Upper lobe of left lung (tissue), 6 donors: Measurements from ENCODE around the gene SDK1. TPM values are rescaled to one million over a fixed set of nuclear protein-coding genes. Genes with fewer than 3 reads are reported as not detected.

Experiments
- ATAC-seq, 2 donors: fragments of 200-7000 bp; cut with Tn5 transposase; one replicate each; pipeline ENCODE4 v1.9.1; 2022; ENCODE audit warnings: mild to moderate bottlenecking in 2 of 2, moderate library complexity in 2 of 2; ENCODE audit not compliant: low FRiP score in 2 of 2
- DNase-seq, 2 donors: peaks; one replicate each; pipeline ENCODE4 v3.0.0-alpha.2; 2019 to 2020
- H3K27ac ChIP-seq, 4 donors: fragments of 200-600 bp; sonication (generic); one replicate each; pipeline ENCODE4 v1.5.1; 2016 to 2019
- H3K27me3 ChIP-seq, 4 donors: fragments of 200-600 bp; sonication (generic); one replicate each; pipeline ENCODE4 v1.5.1; 2017 to 2019
- H3K36me3 ChIP-seq, 4 donors: fragments of 200-600 bp; sonication (generic); one replicate each; pipeline ENCODE4 v1.5.1; 2016 to 2019
- H3K4me1 ChIP-seq, 4 donors: fragments of 200-600 bp; sonication (generic); one replicate each; pipeline ENCODE4 v1.5.1; 2018 to 2019
- H3K4me3 ChIP-seq, 4 donors: fragments of 200-600 bp; sonication (generic); one replicate each; pipeline ENCODE4 v1.5.1; 2017 to 2019; ENCODE audit warnings: mild to moderate bottlenecking in 2 of 4, moderate library complexity in 1 of 4
- H3K9me3 ChIP-seq, 4 donors: fragments of 200-600 bp; sonication (generic); one replicate each; pipeline ENCODE4 v1.5.1; 2018 to 2019
- EP300 ChIP-seq, 4 donors: sonication (generic); formaldehyde crosslinking; IDR thresholded peaks; one replicate each; pipeline ENCODE4 v1.5.1; 2017; ENCODE audit warnings: antibody characterized with exemption in 4 of 4, control low read depth in 2 of 4
- POLR2A ChIP-seq, 4 donors: fragments of 450-650 bp; IDR thresholded peaks; one replicate each; pipeline ENCODE4 v1.5.1; 2016 to 2017; ENCODE audit warnings: antibody characterized with exemption in 4 of 4, mild to moderate bottlenecking in 2 of 4
- POLR2AphosphoS5 ChIP-seq, 2 donors: sonication (generic); formaldehyde crosslinking; IDR thresholded peaks; one replicate each; pipeline ENCODE4 v1.5.1; 2017; ENCODE audit warnings: antibody characterized with exemption in 2 of 2
- WGBS, 2 donors: methylation state at CpG; one replicate each; pipeline ENCODE4 v1.1.5; 2017 to 2018; 5-methylcytosine and 5-hydroxymethylcytosine counted together
- total RNA-seq, 6 donors: library from RNA; depleted of rRNA in 4 of 6; stranded (reverse); fragments of >200 nt in 4 of 6; gene quantifications; one replicate each; pipeline versions ENCODE4 v1.1.0 to v1.2.1, GENCODE V29; 2016 to 2021
- TF ChIP-seq, protein P1 (sequence below), 6 experiments: fragments of 450-650 bp in 4 of 6; fragments of 200-600 bp in 2 of 6; sonication (generic) in 2 of 6; IDR thresholded peaks; one replicate each; pipeline ENCODE4 v1.5.1; 2016 to 2019; ENCODE audit warnings: antibody characterized with exemption in 6 of 6
- donor health status: DM: no; HTN: no; CAD: no; lungs with moderate emphysema.
- donor health status: DM: no; HTN: yes; CAD: no; lungs with severe emphysema.

SDK1 gene
- total RNA-seq, 6 donors from 2014 or later, result 9.3 to 90.1 (median 11.8) TPM

DNA sequence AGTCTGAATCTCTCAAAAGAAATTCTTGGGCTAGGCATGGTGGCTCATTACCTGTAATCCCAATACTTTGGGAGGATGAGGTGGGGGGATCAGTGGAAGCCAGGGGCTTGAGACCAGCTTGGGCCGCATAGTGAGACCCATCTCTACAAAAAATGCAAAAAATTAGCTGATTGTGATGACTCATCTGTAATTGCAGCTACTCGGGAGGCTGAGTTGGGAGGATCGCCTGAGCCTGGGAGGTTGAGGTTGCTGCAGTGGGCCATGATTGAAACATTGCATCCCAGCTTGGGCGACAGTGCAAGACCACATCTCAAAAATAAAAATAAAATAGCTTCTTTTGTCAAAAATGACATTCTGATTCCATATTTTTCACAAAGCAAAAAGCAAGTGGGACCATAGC is 736.3 kb downstream of the SDK1 start:
- ATAC-seq (no peak), DNase-seq (no peak)
- no peaks in the 10 kb centered on the region for H3K9me3 ChIP-seq
- H3K27me3 ChIP-seq, result no peaks in the 10 kb centered on the region
- 92 to 97% methylated on average over 4 of the region's 4 CpGs for WGBS, 2 donors
- H3K27ac ChIP-seq, result no peak overlapping the region
- TF ChIP-seq POLR2A (IDR thresholded peaks at IDR 0.05), result no peak
- TF ChIP-seq POLR2AphosphoS5 (IDR thresholded peaks at IDR 0.05), result no peak
- TF ChIP-seq, protein P1, sequence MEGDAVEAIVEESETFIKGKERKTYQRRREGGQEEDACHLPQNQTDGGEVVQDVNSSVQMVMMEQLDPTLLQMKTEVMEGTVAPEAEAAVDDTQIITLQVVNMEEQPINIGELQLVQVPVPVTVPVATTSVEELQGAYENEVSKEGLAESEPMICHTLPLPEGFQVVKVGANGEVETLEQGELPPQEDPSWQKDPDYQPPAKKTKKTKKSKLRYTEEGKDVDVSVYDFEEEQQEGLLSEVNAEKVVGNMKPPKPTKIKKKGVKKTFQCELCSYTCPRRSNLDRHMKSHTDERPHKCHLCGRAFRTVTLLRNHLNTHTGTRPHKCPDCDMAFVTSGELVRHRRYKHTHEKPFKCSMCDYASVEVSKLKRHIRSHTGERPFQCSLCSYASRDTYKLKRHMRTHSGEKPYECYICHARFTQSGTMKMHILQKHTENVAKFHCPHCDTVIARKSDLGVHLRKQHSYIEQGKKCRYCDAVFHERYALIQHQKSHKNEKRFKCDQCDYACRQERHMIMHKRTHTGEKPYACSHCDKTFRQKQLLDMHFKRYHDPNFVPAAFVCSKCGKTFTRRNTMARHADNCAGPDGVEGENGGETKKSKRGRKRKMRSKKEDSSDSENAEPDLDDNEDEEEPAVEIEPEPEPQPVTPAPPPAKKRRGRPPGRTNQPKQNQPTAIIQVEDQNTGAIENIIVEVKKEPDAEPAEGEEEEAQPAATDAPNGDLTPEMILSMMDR (IDR thresholded peaks at IDR 0.05), result no peak
- no peak for TF ChIP-seq EP300 (IDR thresholded peaks at IDR 0.05)
- H3K36me3 ChIP-seq, result no peaks in the 10 kb centered on the region
- H3K4me1 ChIP-seq, result no peaks in the 10 kb centered on the region
- H3K4me3 ChIP-seq, result no peak overlapping the region

DNA sequence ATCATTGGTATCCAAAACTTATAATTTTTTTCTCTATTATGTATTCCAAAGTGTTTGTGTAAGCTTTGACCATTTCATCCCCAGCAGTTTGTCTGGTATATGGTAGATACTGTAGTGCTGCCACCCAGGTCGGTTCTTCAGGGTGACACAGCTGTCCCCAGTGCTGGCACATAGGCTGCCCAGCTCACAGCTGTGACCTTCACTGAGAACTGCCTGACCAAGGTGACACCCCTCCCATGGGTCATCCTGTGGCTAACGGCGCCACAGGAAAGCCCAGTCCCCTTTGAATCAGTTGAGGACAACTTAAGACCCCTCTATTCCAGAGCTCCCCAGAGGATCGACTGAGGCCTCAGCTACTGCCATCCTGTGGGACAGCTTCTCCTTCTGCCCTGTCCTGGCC is 736.8 kb downstream of the SDK1 start:
- Histone ChIP-seq H3K4me1 (no peaks in the 10 kb centered on the region), H3K27me3 (no peaks in the 10 kb centered on the region), H3K4me3 (no peak overlapping the region), H3K9me3 (no peaks in the 10 kb centered on the region), H3K27ac (no peak overlapping the region), H3K36me3 (no peaks in the 10 kb centered on the region)
- ATAC-seq (no peak), DNase-seq (no peak)
- WGBS, 2 donors, result 81 to 84% methylated on average over 4 of the region's 4 CpGs
- TF ChIP-seq EP300 (IDR thresholded peaks at IDR 0.05), result no peak
- TF ChIP-seq, protein P1 (IDR thresholded peaks at IDR 0.05), result no peak
- no peak for TF ChIP-seq POLR2AphosphoS5 (IDR thresholded peaks at IDR 0.05)
- no peak for TF ChIP-seq POLR2A (IDR thresholded peaks at IDR 0.05)

DNA sequence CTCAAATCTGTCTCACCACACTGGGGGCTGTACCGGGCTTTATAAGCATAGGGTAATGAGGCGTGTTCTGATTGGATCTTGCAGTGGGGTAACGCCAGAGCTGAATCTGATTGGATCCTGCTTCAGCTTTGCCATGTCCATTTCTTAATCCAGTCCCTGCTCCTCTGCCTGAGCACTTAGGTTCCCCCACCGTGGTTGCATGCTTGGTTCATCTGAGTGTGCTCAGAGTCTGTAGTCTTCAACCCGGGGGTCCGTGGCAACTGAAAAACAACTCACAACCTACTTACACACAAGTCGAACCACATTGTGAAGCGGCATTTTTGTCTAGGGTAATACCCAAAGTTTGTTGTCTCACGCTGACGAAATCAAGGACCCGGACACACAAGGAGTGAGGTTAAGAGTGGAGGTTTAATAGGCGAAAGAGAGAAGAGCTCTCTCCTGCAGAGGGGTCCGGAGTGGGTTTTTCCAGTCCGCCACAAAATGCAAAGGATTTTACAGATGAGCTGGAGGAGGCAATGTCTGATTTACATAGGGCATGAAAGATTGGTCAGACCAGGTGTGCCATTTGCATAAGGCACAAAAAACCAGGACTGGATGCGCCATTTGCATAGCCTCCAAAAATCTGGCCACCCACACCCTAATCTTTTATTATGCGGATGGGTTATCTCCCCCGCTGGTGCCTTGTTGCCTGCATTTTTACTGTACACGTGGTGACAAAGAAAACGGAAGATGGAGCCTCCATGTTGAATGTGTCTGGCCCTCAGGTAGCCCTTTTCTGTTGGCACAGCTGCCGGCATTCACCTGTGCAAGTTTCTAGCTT is 739.3 kb downstream of the SDK1 start:
- DNase-seq (no peak), ATAC-seq (no peak)
- H3K9me3 ChIP-seq, result no peaks in the 10 kb centered on the region
- H3K27me3 ChIP-seq, result no peaks in the 10 kb centered on the region
- no peaks in the 10 kb centered on the region for H3K4me1 ChIP-seq
- no peaks in the 10 kb centered on the region for H3K36me3 ChIP-seq
- WGBS, 2 donors, result 89% methylated on average over 20 of the region's 20 CpGs
- H3K27ac ChIP-seq, result no peak overlapping the region
- no peak overlapping the region for H3K4me3 ChIP-seq
- TF ChIP-seq POLR2A (IDR thresholded peaks at IDR 0.05) (no peak), POLR2AphosphoS5 (IDR thresholded peaks at IDR 0.05) (no peak), EP300 (IDR thresholded peaks at IDR 0.05) (no peak)
- TF ChIP-seq, protein P1 (IDR thresholded peaks at IDR 0.05), result no peak

DNA sequence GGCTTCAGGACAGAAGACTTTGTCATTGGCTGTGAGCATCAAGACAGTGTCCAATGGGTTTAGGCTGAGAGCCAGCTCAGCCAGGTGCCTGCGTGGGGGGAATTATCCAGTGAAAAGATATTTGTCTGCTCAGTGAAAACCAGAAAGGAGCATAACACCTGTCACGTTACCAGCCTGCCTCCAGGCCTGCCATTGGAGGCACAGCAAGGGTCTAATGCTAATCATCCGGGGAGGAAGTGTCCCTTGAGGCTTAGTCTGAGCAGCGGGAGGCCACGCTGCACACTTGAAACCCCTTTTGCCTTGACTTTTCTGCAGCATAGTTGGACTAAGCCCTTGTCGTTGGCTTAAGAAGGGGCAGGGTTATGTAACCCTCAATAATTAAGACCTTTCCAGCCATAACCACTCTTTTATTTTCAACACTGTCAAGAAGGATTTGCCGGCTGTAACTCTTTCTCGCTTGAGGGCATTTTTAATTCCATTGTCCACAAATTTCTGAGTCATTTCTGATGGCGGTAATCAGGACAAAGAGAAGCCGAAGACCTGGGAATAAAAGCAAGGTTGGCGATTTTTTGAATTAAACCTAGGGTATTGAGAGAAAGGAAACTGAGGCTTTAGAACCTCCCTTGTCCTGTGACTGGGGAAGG is 741.5 kb downstream of the SDK1 start:
- Histone ChIP-seq H3K4me1 (no peaks in the 10 kb centered on the region), H3K9me3 (no peaks in the 10 kb centered on the region), H3K27ac (no peak overlapping the region), H3K36me3 (no peaks in the 10 kb centered on the region), H3K27me3 (no peaks in the 10 kb centered on the region), H3K4me3 (no peak overlapping the region)
- no peak for ATAC-seq
- no peak for DNase-seq
- WGBS, 2 donors, result 71 to 74% methylated on average over 9 to 11 of the region's 11 CpGs
- TF ChIP-seq, protein P1 (IDR thresholded peaks at IDR 0.05), result no peak
- no peak for TF ChIP-seq POLR2AphosphoS5 (IDR thresholded peaks at IDR 0.05)
- no peak for TF ChIP-seq POLR2A (IDR thresholded peaks at IDR 0.05)
- no peak for TF ChIP-seq EP300 (IDR thresholded peaks at IDR 0.05)
